ENCODE results near the gene MAP3K4.

DNA sequence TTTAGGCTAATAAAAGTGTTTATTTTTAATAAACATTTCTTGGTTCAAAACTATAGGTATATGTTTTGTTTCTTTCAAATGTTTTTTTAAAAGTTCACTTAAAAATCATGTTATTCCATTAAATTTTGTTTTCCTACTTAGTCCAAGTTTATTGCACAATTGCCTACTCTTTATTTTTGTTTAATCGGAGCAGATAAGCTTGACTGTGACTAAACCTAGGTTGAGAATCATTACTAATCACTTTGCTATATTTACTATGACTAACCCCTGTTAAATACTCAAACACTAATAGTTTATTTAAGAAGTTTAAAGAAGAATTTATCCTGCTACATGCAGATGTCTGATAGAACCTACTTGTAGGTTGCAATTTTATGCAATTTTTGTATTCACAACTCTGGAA, 18.8 kb downstream of the MAP3K4 start:
- TF ChIP-seq EP300 (IDR thresholded peaks at IDR 0.05), result no peak
- no peak for TF ChIP-seq POLR2AphosphoS5 (IDR thresholded peaks at IDR 0.05)
